HepG2 (cell line): ENCODE measurements around the gene BAZ2A. TPM values are rescaled to one million over a fixed set of nuclear protein-coding genes. Genes with fewer than 3 reads are reported as not detected.

Experiments
- ATAC-seq: fragments of 200-7000 bp; cut with Tn5 transposase; 3 replicates; pipeline ENCODE4 v1.9.1; 2020; ENCODE audit warnings: mild to moderate bottlenecking, moderate library complexity
- BruUV-seq: library from RNA; stranded (reverse); fragments of 400-500 nt; replicated peaks from 2 replicates; lab custom pipeline; 2021; lab: Mats Ljungman, UMichigan
- CTCF ChIA-PET: fragments of 300-600 bp; formaldehyde crosslinking; extraction: SDS; loops from one replicate; lab custom pipeline; 2021; ENCODE audit warnings: low total read pairs, inconsistent platforms, low intra/inter-chr PET ratio; lab: Yijun Ruan, JAX
- POLR2A ChIA-PET: fragments of 350-600 bp; sonication (Branson Sonifier 250); formaldehyde crosslinking; loops from one replicate; lab custom pipeline; 2020; ENCODE audit warnings: antibody characterized with exemption, inconsistent platforms; lab: Yijun Ruan, JAX
- DNase-seq: peaks from one replicate; pipeline ENCODE4 v3.0.0-alpha.2; 2015; ENCODE audit warnings: low spot score
- FAIRE-seq: peaks from 3 replicates; lab custom pipeline; 2011; peaks lifted over from hg19 to GRCh38; lab: Jason Lieb, UNC
- H2AFZ ChIP-seq: one replicate; pipeline ENCODE4 v1.6.1; 2011; ENCODE audit warnings: low read length, inconsistent platforms
- H3K27ac ChIP-seq: fragments of 300-600 bp; 3 replicates; pipeline ENCODE4 v1.8.0; 2011; ENCODE audit warnings: mixed run types, mild to moderate bottlenecking, mixed read lengths, low read length, inconsistent platforms; ENCODE audit not compliant: insufficient read depth; ENCODE audit errors: extremely low read length
- H3K27me3 ChIP-seq, 2 experiments: fragments of 200-600 bp in 1 of 2; 2 replicates in 1 of 2; 3 replicates in 1 of 2; pipeline versions ENCODE4 v1.6.0 to v1.8.0; 2011; ENCODE audit warnings: low read length in 2 of 2, mild to moderate bottlenecking in 2 of 2, moderate library complexity in 2 of 2, inconsistent platforms in 1 of 2; ENCODE audit not compliant: insufficient read depth in 2 of 2, control insufficient read depth in 1 of 2
- H3K36me3 ChIP-seq, 2 experiments: fragments of 200-600 bp in 1 of 2; replicated peaks in 1 of 2; 2 replicates in 1 of 2; 3 replicates in 1 of 2; pipeline versions ENCODE4 v1.5.1 to v1.8.0; 2011; ENCODE audit warnings: low read length in 2 of 2, inconsistent platforms in 1 of 2; ENCODE audit not compliant: insufficient read depth in 2 of 2, control insufficient read depth in 1 of 2
- H3K4me1 ChIP-seq: 2 replicates; pipeline ENCODE4 v1.5.1; 2012; ENCODE audit warnings: low read length, inconsistent platforms; ENCODE audit not compliant: insufficient read depth
- H3K4me2 ChIP-seq: 2 replicates; pipeline ENCODE4 v1.6.0; 2011; ENCODE audit warnings: low read depth, low read length, inconsistent platforms
- H3K4me3 ChIP-seq, 3 experiments: fragments of 200-600 bp in 1 of 3; sonication (generic), shearing (Covaris generic) in 1 of 3; replicated peaks in 1 of 3; 2 replicates each; pipeline ENCODE4 v1.5.1; 2011 to 2016; ENCODE audit warnings: low read length in 3 of 3, inconsistent platforms in 2 of 3, low read depth in 2 of 3, mild to moderate bottlenecking in 2 of 3, control low read depth in 1 of 3, mixed read lengths in 1 of 3; ENCODE audit not compliant: insufficient read depth in 1 of 3
- H3K79me2 ChIP-seq: one replicate; pipeline ENCODE4 v1.6.1; 2011; ENCODE audit warnings: low read length, inconsistent platforms; ENCODE audit not compliant: insufficient read depth
- H3K9ac ChIP-seq: 2 replicates; pipeline ENCODE4 v1.6.0; 2011; ENCODE audit warnings: mild to moderate bottlenecking, low read depth, low read length, inconsistent platforms; ENCODE audit not compliant: insufficient read depth
- H3K9me3 ChIP-seq: 2 replicates; pipeline ENCODE4 v1.5.1; 2012; ENCODE audit warnings: mild to moderate bottlenecking, low read length
- H4K20me1 ChIP-seq: 2 replicates; pipeline ENCODE4 v1.6.0; 2011; ENCODE audit warnings: inconsistent platforms, mild to moderate bottlenecking, low read length, moderate library complexity; ENCODE audit not compliant: insufficient read depth
- AKNA ChIP-seq: sonication (generic); formaldehyde crosslinking; IDR thresholded peaks from 2 replicates; pipeline ENCODE4 v1.4.0; 2020; ENCODE audit warnings: missing genetic modification reagents, borderline replicate concordance
- KLF15 ChIP-seq: sonication (generic); formaldehyde crosslinking; IDR thresholded peaks from 2 replicates; pipeline ENCODE4 v1.8.1; 2023; ENCODE audit warnings: borderline replicate concordance, mild to moderate bottlenecking, inconsistent platforms, missing genetic modification reagents, mixed read lengths
- MXD3 ChIP-seq: IDR thresholded peaks from 2 replicates; pipeline ENCODE4 v1.6.1; 2016; ENCODE audit warnings: mild to moderate bottlenecking, missing biosample characterization, missing genetic modification reagents
- RXRB ChIP-seq: IDR thresholded peaks from 2 replicates; pipeline ENCODE4 v1.6.1; 2016; ENCODE audit warnings: borderline replicate concordance, missing genetic modification reagents, missing compliant biosample characterization
- TP53 ChIP-seq: sonication (generic); formaldehyde crosslinking; conservative IDR thresholded peaks from 2 replicates; pipeline ENCODE4 v1.4.0; 2020; ENCODE audit warnings: missing genetic modification reagents
- ZFYVE20 ChIP-seq: sonication (generic); formaldehyde crosslinking; IDR thresholded peaks from 2 replicates; pipeline ENCODE4 v1.8.0; 2023; ENCODE audit warnings: low read depth, mild to moderate bottlenecking, moderate library complexity, missing genetic modification reagents, borderline replicate concordance
- ZNF281 ChIP-seq: sonication (generic); formaldehyde crosslinking; IDR thresholded peaks from 2 replicates; pipeline ENCODE4 v1.4.0; 2020; ENCODE audit warnings: missing genetic modification reagents, borderline replicate concordance
- ZNF432 ChIP-seq: sonication (generic); formaldehyde crosslinking; IDR thresholded peaks from 2 replicates; pipeline ENCODE4 v1.5.0; 2020; ENCODE audit warnings: missing genetic modification reagents, mild to moderate bottlenecking, borderline replicate concordance
- ZNF44 ChIP-seq: sonication (generic); formaldehyde crosslinking; IDR thresholded peaks from 2 replicates; pipeline ENCODE4 v1.5.1; 2020; ENCODE audit warnings: mild to moderate bottlenecking, missing genetic modification reagents
- ZNF747 ChIP-seq: sonication (generic); formaldehyde crosslinking; IDR thresholded peaks from 2 replicates; pipeline ENCODE4 v1.8.1; 2023; ENCODE audit warnings: missing genetic modification reagents, mild to moderate bottlenecking, borderline replicate concordance
- WGBS: methylation state at CpG from one replicate; pipeline ENCODE4 v1.1.6; 2017; ENCODE audit warnings: low lambda C conversion rate; 5-methylcytosine and 5-hydroxymethylcytosine counted together
- in situ Hi-C: cut with HindIII; loops from 2 replicates; pipeline ENCODE4 v1.10.0; 2017; ENCODE audit warnings: low pct_unique_long_range_greater_than_20kb; ENCODE audit not compliant: extremely low pct_ligation_motif_present
- intact Hi-C: fragments of 100-400 bp; cut with micrococcal nuclease; formaldehyde crosslinking; loops from one replicate; pipeline ENCODE4 v1.10.0; 2022; ENCODE audit not compliant: unreplicated experiment
- polyA plus RNA-seq, 8 experiments: library from polyadenylated mRNA; depleted of rRNA in 3 of 8; stranded (reverse) in 7 of 8; unstranded in 1 of 8; fragments of >200 nt; fragmentation: Illumina TruSeq in 4 of 8; extraction: Trizol in 4 of 8; gene quantifications; 2 replicates each; pipeline versions ENCODE4 v1.2.1 to v1.2.3, GENCODE V29; 2011 to 2016; ENCODE audit warnings: low read depth in 4 of 8, missing spikeins in 1 of 8, mixed read lengths in 1 of 8; ENCODE audit not compliant: insufficient read depth in 1 of 8
- total RNA-seq, 5 experiments: library from RNA; depleted of rRNA; stranded (reverse); fragments of >200 nt; fragmentation: Illumina TruSeq; extraction: Trizol; gene quantifications; 2 replicates each; pipeline ENCODE4 v1.2.3, GENCODE V29; 2016; ENCODE audit warnings: low read depth in 1 of 5

Gene BAZ2A
- total and polyA plus RNA-seq, 2 of the 13 experiments (the other 11 are each of a cell fraction or from before 2014, with no cell fraction given) = 21.8 to 73.5 TPM

- Histone ChIP-seq H2AFZ (no peak overlapping the region), H3K27ac (peak overlapping the region; percentile 44), H3K27me3 (peaks cover 0 to 3% of the 10 kb centered on the region in 2 experiments; a peak in 1 of 5 replicates), H4K20me1 (no peaks in the 10 kb centered on the region), H3K9ac (peak overlapping the region; percentile 77), H3K4me1 (peaks cover 49% of the 10 kb centered on the region), H3K79me2 (peaks cover 34% of the 10 kb centered on the region), H3K36me3 (peaks cover 0 to 17% of the 10 kb centered on the region in 2 experiments; a peak in 4 of 5 replicates), H3K9me3 (no peaks in the 10 kb centered on the region), H3K4me2 (peak overlapping the region; percentile 100), H3K4me3 (peak overlapping the region; percentile 68 to 92 (median 80))
- no peak for FAIRE-seq
- POLR2A ChIA-PET = interaction anchor here (0.6 to 3.9 kb wide), 9 partner anchors 10 to 274 kb away, joined by 3 to 40 read pairs (median 3); partner anchors contain the start of genes ATP5F1B, NACA, PTGES3 and STAT2
- BruUV-seq = no TSS peak
- in situ Hi-C loops = no loop called here
- ATAC-seq = peak; percentile 37
- CTCF ChIA-PET = no interaction called here
- DNase-seq = peak; percentile 70
- intact Hi-C loops = no loop called here
- under 1% methylated on average over 24 of the region's 27 CpGs for WGBS
- TF ChIP-seq TP53 (CRISPR knock-in tag) = no peak
- no peak for TF ChIP-seq ZNF432 (CRISPR knock-in tag)
- no peak for TF ChIP-seq ZFYVE20 (CRISPR knock-in tag)
- TF ChIP-seq RXRB = no peak
- TF ChIP-seq KLF15 = no peak
- TF ChIP-seq AKNA (CRISPR knock-in tag) = no peak
- peak; percentile 50; the same call in 1 of the 2 replicates for TF ChIP-seq ZNF281 (CRISPR knock-in tag)
- TF ChIP-seq ZNF747 = no peak
- TF ChIP-seq MXD3 (CRISPR knock-in tag) = no peak
- TF ChIP-seq ZNF44 (CRISPR knock-in tag) = no peak
These were observed 4.2 kb upstream of the BAZ2A start for GRCh38 chr12:56634242-56634836.
